WTC11 (cell line): ENCODE measurements around the gene MLPH. TPM values are rescaled to one million over a fixed set of nuclear protein-coding genes. Genes with fewer than 3 reads are reported as not detected.
A peak's percentile ranks its signal among the peaks of the same experiment; 100 is the strongest.

Experiments
- ATAC-seq: fragments of 200-7000 bp; cut with Tn5 transposase; 2 replicates; pipeline ENCODE4 v1.10.0; 2021; ENCODE audit warnings: mild to moderate bottlenecking, moderate library complexity
- CTCF ChIA-PET: fragments of 300-600 bp; sonication (Branson Sonifier 250); formaldehyde crosslinking; loops from one replicate; lab custom pipeline; 2021; ENCODE audit warnings: antibody characterized with exemption; lab: Charles Lee
- POLR2A ChIA-PET: fragments of 350-600 bp; sonication (Branson Sonifier 250); formaldehyde crosslinking; loops from one replicate; lab custom pipeline; 2021; ENCODE audit warnings: antibody characterized with exemption; lab: Charles Lee
- DNase-seq: peaks from one replicate; pipeline ENCODE4 v3.0.0; 2021; ENCODE audit warnings: low spot score
- H3K27ac Mint-ChIP-seq: 2 replicates; pipeline ENCODE4 v1.8.0; 2021; ENCODE audit warnings: mixed read lengths
- H3K27me3 Mint-ChIP-seq: 2 replicates; pipeline ENCODE4 v1.8.0; 2021; ENCODE audit warnings: low read depth, mild to moderate bottlenecking, moderate library complexity, mixed read lengths
- H3K36me3 Mint-ChIP-seq: 2 replicates; pipeline ENCODE4 v1.8.0; 2021; ENCODE audit warnings: mixed read lengths
- H3K4me1 Mint-ChIP-seq: 2 replicates; pipeline ENCODE4 v1.8.0; 2022; ENCODE audit warnings: mixed read lengths
- H3K4me3 Mint-ChIP-seq: 2 replicates; pipeline ENCODE4 v1.8.0; 2021; ENCODE audit warnings: mild to moderate bottlenecking, moderate library complexity, mixed read lengths
- H3K9me3 Mint-ChIP-seq: 2 replicates; pipeline ENCODE4 v1.8.0; 2021; ENCODE audit warnings: mixed read lengths
- ARID4B ChIP-seq: sonication (generic); formaldehyde crosslinking; IDR thresholded peaks from 2 replicates; pipeline ENCODE4 v1.8.0; 2023; ENCODE audit warnings: missing genetic modification reagents, mild to moderate bottlenecking, borderline replicate concordance
- ATF3 ChIP-seq: sonication (generic); formaldehyde crosslinking; conservative IDR thresholded peaks from 2 replicates; pipeline ENCODE4 v1.8.1; 2022; ENCODE audit warnings: mild to moderate bottlenecking, missing genetic modification reagents
- E2F1 ChIP-seq: sonication (generic); formaldehyde crosslinking; IDR thresholded peaks from 2 replicates; pipeline ENCODE4 v1.8.0; 2022; ENCODE audit warnings: mild to moderate bottlenecking, missing genetic modification reagents
- ERG ChIP-seq: fragments of 250-450 bp; sonication (Bioruptor Pico); IDR thresholded peaks from 2 replicates; pipeline ENCODE4 v1.8.0; 2021; ENCODE audit warnings: mild to moderate bottlenecking
- ESRRA ChIP-seq: sonication (generic); formaldehyde crosslinking; IDR thresholded peaks from 2 replicates; pipeline ENCODE4 v1.8.1; 2022; ENCODE audit warnings: mild to moderate bottlenecking, missing genetic modification reagents, borderline replicate concordance
- GABPB1 ChIP-seq: sonication (generic); formaldehyde crosslinking; IDR thresholded peaks from 2 replicates; pipeline ENCODE4 v1.8.1; 2023; ENCODE audit warnings: mild to moderate bottlenecking, missing genetic modification reagents
- JAZF1 ChIP-seq: fragments of 250-450 bp; sonication (Bioruptor Pico); IDR thresholded peaks from 2 replicates; pipeline ENCODE4 v1.9.0; 2021; ENCODE audit warnings: moderate library complexity, mild to moderate bottlenecking, inconsistent platforms
- OVOL2 ChIP-seq: fragments of 250-450 bp; sonication (Bioruptor Pico); IDR thresholded peaks from 2 replicates; pipeline ENCODE4 v1.9.0; 2021; ENCODE audit warnings: mild to moderate bottlenecking, borderline replicate concordance
- PRDM15 ChIP-seq: sonication (generic); formaldehyde crosslinking; IDR thresholded peaks from 2 replicates; pipeline ENCODE4 v1.8.0; 2022; ENCODE audit warnings: missing genetic modification reagents
- SMAD3 ChIP-seq: sonication (generic); formaldehyde crosslinking; IDR thresholded peaks from 2 replicates; pipeline ENCODE4 v1.8.0; 2022; ENCODE audit warnings: missing genetic modification reagents, mild to moderate bottlenecking, borderline replicate concordance
- SMAD4 ChIP-seq: sonication (generic); formaldehyde crosslinking; IDR thresholded peaks from 2 replicates; pipeline ENCODE4 v1.8.0; 2022; ENCODE audit warnings: mild to moderate bottlenecking, missing genetic modification reagents
- SOX15 ChIP-seq: fragments of 250-450 bp; sonication (Bioruptor Pico); IDR thresholded peaks from 2 replicates; pipeline ENCODE4 v1.9.0; 2021; ENCODE audit warnings: mild to moderate bottlenecking
- TEAD4 ChIP-seq: sonication (generic); formaldehyde crosslinking; IDR thresholded peaks from 2 replicates; pipeline ENCODE4 v1.8.0; 2022; ENCODE audit warnings: mild to moderate bottlenecking, missing genetic modification reagents
- ZNF416 ChIP-seq: fragments of 250-450 bp; sonication (Bioruptor Pico); IDR thresholded peaks from 2 replicates; pipeline ENCODE4 v1.9.0; 2021; ENCODE audit warnings: mild to moderate bottlenecking, inconsistent platforms
- total RNA-seq: library from RNA; stranded (reverse); gene quantifications from 3 replicates; pipeline ENCODE4 v1.2.3, GENCODE V29; 2021

The MLPH gene
- total RNA-seq, 1 experiment from 2014 or later: 10.3 TPM

- Mint-ChIP-seq H3K27ac (no peak overlapping the region), H3K9me3 (peaks cover under 1% of the 10 kb centered on the region; the same call in 1 of the 2 replicates), H3K4me3 (no peak overlapping the region), H3K4me1 (peaks cover 24% of the 10 kb centered on the region), H3K36me3 (peaks cover 9% of the 10 kb centered on the region), H3K27me3 (no peaks in the 10 kb centered on the region)
- DNase-seq: no peak
- ChIA-PET POLR2A (interaction anchor here (0.6 kb wide), 1 partner anchor 14 kb away, joined by 3 read pairs; no protein-coding TSS in a partner anchor), CTCF (interaction anchor here (1.7 to 2.8 kb wide), 4 partner anchors 14 to 333 kb away, joined by 4 to 16 read pairs (median 11); no protein-coding TSS in a partner anchor)
- TF ChIP-seq ARID4B (CRISPR knock-in tag) (no peak), TEAD4 (CRISPR knock-in tag) (no peak), ZNF416 (CRISPR knock-in tag) (no peak), JAZF1 (no peak), OVOL2 (CRISPR knock-in tag) (no peak), SMAD3 (CRISPR knock-in tag) (no peak), ESRRA (CRISPR knock-in tag) (no peak), ERG (CRISPR knock-in tag) (no peak)
- ATAC-seq: no peak
Measured at GRCh38 chr2:237498341-237498740, 11.3 kb downstream of the MLPH start.

- Mint-ChIP-seq H3K27ac (peak overlapping the region; percentile 12; the same call in 1 of the 2 replicates), H3K36me3 (no peaks in the 10 kb centered on the region), H3K27me3 (no peaks in the 10 kb centered on the region), H3K9me3 (no peaks in the 10 kb centered on the region), H3K4me1 (peaks cover 24% of the 10 kb centered on the region), H3K4me3 (no peak overlapping the region)
- DNase-seq: no peak
- TF ChIP-seq ATF3 (CRISPR knock-in tag): no peak
- TF ChIP-seq E2F1 (CRISPR knock-in tag): no peak
- POLR2A ChIA-PET: no interaction called here
- CTCF ChIA-PET: interaction anchor here (1.4 to 2.3 kb wide), 2 partner anchors 12 to 25 kb away, joined by 6 to 15 read pairs; no protein-coding TSS in a partner anchor
- no peak for ATAC-seq
Measured at GRCh38 chr2:237500681-237501424, 13.8 kb downstream of the MLPH start.

- H3K36me3 Mint-ChIP-seq: 0 out of 2 replicates have a peak, but pooled peaks cover 2% of the 10 kb centered on the region
- ChIA-PET CTCF (interaction anchor here (1.1 to 1.5 kb wide), 2 partner anchors 11 to 70 kb away, joined by 3 to 4 read pairs; no protein-coding TSS in a partner anchor), POLR2A (no interaction called here)
- ATAC-seq (no peak), DNase-seq (no peak)
- peaks cover 7% of the 10 kb centered on the region; the same call in 1 of the 2 replicates for H3K9me3 Mint-ChIP-seq
- no peak overlapping the region for H3K27ac Mint-ChIP-seq
- H3K4me1 Mint-ChIP-seq: peaks cover 17% of the 10 kb centered on the region
- H3K27me3 Mint-ChIP-seq: no peaks in the 10 kb centered on the region
- H3K4me3 Mint-ChIP-seq: no peak overlapping the region
- TF ChIP-seq SMAD4: no peak
- TF ChIP-seq OVOL2 (CRISPR knock-in tag): no peak
- no peak for TF ChIP-seq ESRRA (CRISPR knock-in tag)
- no peak for TF ChIP-seq ZNF416 (CRISPR knock-in tag)
- no peak for TF ChIP-seq ATF3 (CRISPR knock-in tag)
- TF ChIP-seq PRDM15 (CRISPR knock-in tag): no peak
- no peak for TF ChIP-seq SOX15 (CRISPR knock-in tag)
- no peak for TF ChIP-seq GABPB1
Measured at GRCh38 chr2:237501892-237502513, 15.0 kb downstream of the MLPH start.
